ENCODE data around the gene VASH1.

Gene VASH1

GRCh38 chr14:76715101-76715500, 46.2 kb upstream of the VASH1 start:
- Histone ChIP-seq H3K9me3 (ENCODE audit: insufficient read depth, low read depth, low read length) (no peaks in the 10 kb centered on the region), H3K9ac (ENCODE audit: low read depth, low read length, poor library complexity, severe bottlenecking) (no peak overlapping the region), H3K36me3 (ENCODE audit: insufficient read depth, low read length) (no peaks in the 10 kb centered on the region), H3K4me1 (ENCODE audit: insufficient read depth, low read length, poor library complexity, severe bottlenecking) (peaks cover 11% of the 10 kb centered on the region), H3K4me2 (ENCODE audit: low read depth, low read length, poor library complexity, severe bottlenecking) (no peak overlapping the region), H3F3A (ENCODE audit: low read depth) (no peaks in the 10 kb centered on the region), H3K27me3 (ENCODE audit: insufficient read depth, low read length, poor library complexity, severe bottlenecking) (no peaks in the 10 kb centered on the region), H3K79me2 (ENCODE audit: insufficient read depth, low read length) (no peaks in the 10 kb centered on the region), H4K20me1 (ENCODE audit: insufficient read depth, low read length, poor library complexity, severe bottlenecking) (no peaks in the 10 kb centered on the region), H3K9me2 (replicated peaks; ENCODE audit: low read depth, low read length) (no peaks in the 10 kb centered on the region), H3K4me3 (ENCODE audit: low read length, poor library complexity, severe bottlenecking) (no peak overlapping the region), H2AFZ (ENCODE audit: low read length) (no peak overlapping the region)
- no peak for TF ChIP-seq CTCF (conservative IDR thresholded peaks at IDR 0.05; ENCODE audit: low read length)
- no peak for TF ChIP-seq EZH2phosphoT487 (IDR thresholded peaks at IDR 0.05; ENCODE audit: borderline replicate concordance)

GRCh38 chr14:76715511-76716081, 45.7 kb upstream of the VASH1 start:
- no peak overlapping the region for H2AFZ ChIP-seq (ENCODE audit: low read length)
- no peak for TF ChIP-seq EZH2phosphoT487 (IDR thresholded peaks at IDR 0.05; ENCODE audit: borderline replicate concordance)
- no peak for TF ChIP-seq CTCF (conservative IDR thresholded peaks at IDR 0.05; ENCODE audit: low read length)
- H3K9me3 ChIP-seq (ENCODE audit: insufficient read depth, low read depth, low read length): no peaks in the 10 kb centered on the region
- no peak overlapping the region for H3K9ac ChIP-seq (ENCODE audit: low read depth, low read length, poor library complexity, severe bottlenecking)
- H4K20me1 ChIP-seq (ENCODE audit: insufficient read depth, low read length, poor library complexity, severe bottlenecking): no peaks in the 10 kb centered on the region
- H3K79me2 ChIP-seq (ENCODE audit: insufficient read depth, low read length): no peaks in the 10 kb centered on the region
- H3K9me2 ChIP-seq (replicated peaks; ENCODE audit: low read depth, low read length): no peaks in the 10 kb centered on the region
- no peaks in the 10 kb centered on the region for H3F3A ChIP-seq (ENCODE audit: low read depth)
- H3K36me3 ChIP-seq (ENCODE audit: insufficient read depth, low read length): no peaks in the 10 kb centered on the region
- H3K4me3 ChIP-seq (ENCODE audit: low read length, poor library complexity, severe bottlenecking): no peak overlapping the region
- no peaks in the 10 kb centered on the region for H3K27me3 ChIP-seq (ENCODE audit: insufficient read depth, low read length, poor library complexity, severe bottlenecking)
- peaks cover 16% of the 10 kb centered on the region for H3K4me1 ChIP-seq (ENCODE audit: insufficient read depth, low read length, poor library complexity, severe bottlenecking)
- H3K4me2 ChIP-seq (ENCODE audit: low read depth, low read length, poor library complexity, severe bottlenecking): no peak overlapping the region

GRCh38 chr14:76716285-76716684, 45.0 kb upstream of the VASH1 start:
- no peaks in the 10 kb centered on the region for H4K20me1 ChIP-seq (ENCODE audit: insufficient read depth, low read length, poor library complexity, severe bottlenecking)
- H3K9me3 ChIP-seq (ENCODE audit: insufficient read depth, low read depth, low read length): no peaks in the 10 kb centered on the region
- no peak overlapping the region for H3K4me3 ChIP-seq (ENCODE audit: low read length, poor library complexity, severe bottlenecking)
- H3K79me2 ChIP-seq (ENCODE audit: insufficient read depth, low read length): no peaks in the 10 kb centered on the region
- H3K4me1 ChIP-seq (ENCODE audit: insufficient read depth, low read length, poor library complexity, severe bottlenecking): peaks cover 18% of the 10 kb centered on the region
- no peak overlapping the region for H2AFZ ChIP-seq (ENCODE audit: low read length)
- no peaks in the 10 kb centered on the region for H3K9me2 ChIP-seq (replicated peaks; ENCODE audit: low read depth, low read length)
- TF ChIP-seq CTCF (conservative IDR thresholded peaks at IDR 0.05; ENCODE audit: low read length) (no peak), EZH2phosphoT487 (IDR thresholded peaks at IDR 0.05; ENCODE audit: borderline replicate concordance) (no peak)
- H3K36me3 ChIP-seq (ENCODE audit: insufficient read depth, low read length): no peaks in the 10 kb centered on the region
- H3K9ac ChIP-seq (ENCODE audit: low read depth, low read length, poor library complexity, severe bottlenecking): no peak overlapping the region
- no peaks in the 10 kb centered on the region for H3K27me3 ChIP-seq (ENCODE audit: insufficient read depth, low read length, poor library complexity, severe bottlenecking)
- no peaks in the 10 kb centered on the region for H3F3A ChIP-seq (ENCODE audit: low read depth)
- no peak overlapping the region for H3K4me2 ChIP-seq (ENCODE audit: low read depth, low read length, poor library complexity, severe bottlenecking)
